HG02798 (cell line): ENCODE data around the gene FAM180A.
"Not testable (repeated sequence)": the region's sequence is repeated elsewhere in the genome, so short reads cannot be mapped to it uniquely, and the experiment has no call there.

Experiments used
- ATAC-seq: cut with Tn5 transposase; IDR thresholded peaks from one replicate; pipeline ENCODE4 v1.9.1; 2021; ENCODE audit warnings: mild to moderate bottlenecking; ENCODE audit not compliant: unreplicated experiment, poor library complexity

Gene FAM180A

GRCh38 chr7:135748770-135749169, at the start of gene FAM180A:
TSS of gene FAM180A (minus strand) at chr7:135748813. CDS start at chr7:135748580, 233 bp downstream.
- no peak for ATAC-seq

GRCh38 chr7:135798095-135798494, 49.5 kb upstream of the FAM180A start:
- no peak for ATAC-seq

- ATAC-seq, result no peak
Observed at GRCh38 chr7:135795846-135796570, 47.4 kb upstream of the FAM180A start.

GRCh38 chr7:135793841-135794240, 45.2 kb upstream of the FAM180A start:
- no peak for ATAC-seq

- ATAC-seq, result no peak
Observed at GRCh38 chr7:135792866-135793265, 44.3 kb upstream of the FAM180A start.

GRCh38 chr7:135792363-135792668, 43.7 kb upstream of the FAM180A start:
- no peak for ATAC-seq

GRCh38 chr7:135791543-135792362, 43.1 kb upstream of the FAM180A start:
- ATAC-seq, result no peak

GRCh38 chr7:135790371-135790977, 41.9 kb upstream of the FAM180A start:
- ATAC-seq, result no peak

GRCh38 chr7:135789956-135790355, 41.3 kb upstream of the FAM180A start:
- no peak for ATAC-seq

- ATAC-seq, result no peak
Observed at GRCh38 chr7:135789431-135789830, 40.8 kb upstream of the FAM180A start.

- no peak for ATAC-seq
Observed at GRCh38 chr7:135786911-135787310, 38.3 kb upstream of the FAM180A start.

GRCh38 chr7:135785065-135785464, 36.5 kb upstream of the FAM180A start:
- no peak for ATAC-seq

- ATAC-seq, result no peak
Observed at GRCh38 chr7:135784013-135784412, 35.4 kb upstream of the FAM180A start.

- ATAC-seq, result no peak
Observed at GRCh38 chr7:135782801-135783200, 34.2 kb upstream of the FAM180A start.

GRCh38 chr7:135782377-135782776, 33.8 kb upstream of the FAM180A start:
- ATAC-seq, result no peak

- ATAC-seq, result no peak
Observed at GRCh38 chr7:135777626-135778398, 29.2 kb upstream of the FAM180A start.

GRCh38 chr7:135775915-135776314, 27.3 kb upstream of the FAM180A start:
- ATAC-seq, result not testable (repeated sequence)

- no peak for ATAC-seq
Observed at GRCh38 chr7:135775230-135775629, 26.6 kb upstream of the FAM180A start.

- no peak for ATAC-seq
Observed at GRCh38 chr7:135774284-135774683, 25.7 kb upstream of the FAM180A start.

- ATAC-seq, result no peak
Observed at GRCh38 chr7:135773464-135773863, 24.9 kb upstream of the FAM180A start.
